ENCODE measurements around the gene SNRNP25.

The SNRNP25 gene

DNA sequence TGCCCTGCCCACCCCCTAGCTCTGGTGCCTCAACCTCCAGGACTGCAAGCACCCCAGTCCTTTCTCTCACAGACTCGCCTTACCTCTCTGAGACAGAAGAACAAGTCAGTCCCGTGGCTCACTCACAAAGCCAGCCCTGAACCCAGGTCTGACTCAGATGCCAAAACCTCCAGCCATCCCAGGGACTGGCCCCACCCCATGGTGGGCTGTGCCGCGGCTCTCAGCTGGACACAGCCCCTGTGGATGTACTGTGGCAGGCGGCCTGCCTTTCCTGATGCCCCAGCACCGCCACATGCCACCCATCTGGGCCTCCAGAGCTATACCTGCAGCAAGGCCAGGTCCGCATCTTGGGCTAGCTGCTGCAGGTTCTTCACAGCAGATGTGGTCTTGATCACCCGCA is 44.2 kb downstream of the SNRNP25 start:
- H3K4me3 ChIP-seq (ENCODE audit: low read depth, low read length) = no peak overlapping the region
- TF ChIP-seq, protein P1, sequence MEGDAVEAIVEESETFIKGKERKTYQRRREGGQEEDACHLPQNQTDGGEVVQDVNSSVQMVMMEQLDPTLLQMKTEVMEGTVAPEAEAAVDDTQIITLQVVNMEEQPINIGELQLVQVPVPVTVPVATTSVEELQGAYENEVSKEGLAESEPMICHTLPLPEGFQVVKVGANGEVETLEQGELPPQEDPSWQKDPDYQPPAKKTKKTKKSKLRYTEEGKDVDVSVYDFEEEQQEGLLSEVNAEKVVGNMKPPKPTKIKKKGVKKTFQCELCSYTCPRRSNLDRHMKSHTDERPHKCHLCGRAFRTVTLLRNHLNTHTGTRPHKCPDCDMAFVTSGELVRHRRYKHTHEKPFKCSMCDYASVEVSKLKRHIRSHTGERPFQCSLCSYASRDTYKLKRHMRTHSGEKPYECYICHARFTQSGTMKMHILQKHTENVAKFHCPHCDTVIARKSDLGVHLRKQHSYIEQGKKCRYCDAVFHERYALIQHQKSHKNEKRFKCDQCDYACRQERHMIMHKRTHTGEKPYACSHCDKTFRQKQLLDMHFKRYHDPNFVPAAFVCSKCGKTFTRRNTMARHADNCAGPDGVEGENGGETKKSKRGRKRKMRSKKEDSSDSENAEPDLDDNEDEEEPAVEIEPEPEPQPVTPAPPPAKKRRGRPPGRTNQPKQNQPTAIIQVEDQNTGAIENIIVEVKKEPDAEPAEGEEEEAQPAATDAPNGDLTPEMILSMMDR (IDR thresholded peaks at IDR 0.05; ENCODE audit: insufficient read depth, low read length, missing control alignments) = no peak
- POLR2A ChIA-PET = no interaction called here
- no peak for DNase-seq (ENCODE audit: low read depth, low spot score)
- CTCF ChIA-PET = interaction anchor here (0.9 to 19.2 kb wide), 17 partner anchors 12 to 266 kb away, joined by 3 to 728 read pairs (median 6); partner anchors contain the start of genes HBQ1, MPG and RHBDF1

DNA sequence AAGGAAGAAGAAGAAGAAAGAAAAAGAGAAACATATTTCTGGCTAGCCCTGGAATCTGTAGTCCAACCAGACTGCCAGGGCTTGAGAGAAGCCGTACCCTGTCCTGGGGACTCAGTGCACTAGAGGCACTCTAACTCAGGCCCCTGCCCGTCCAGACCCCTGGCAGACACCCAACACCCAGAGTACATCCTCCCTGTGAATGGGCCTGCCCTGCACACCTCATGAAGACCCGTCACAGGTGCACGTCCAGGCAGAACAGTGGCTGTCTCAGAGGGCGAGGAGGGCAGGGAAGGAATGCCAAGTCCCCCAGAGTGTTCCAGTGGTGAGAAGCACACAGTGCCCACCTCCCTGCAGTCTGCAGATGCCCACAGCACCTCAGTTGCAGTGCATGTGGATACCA is 47.4 kb downstream of the SNRNP25 start:
- TF ChIP-seq, protein P1 (IDR thresholded peaks at IDR 0.05; ENCODE audit: insufficient read depth, low read length, missing control alignments) = no peak
- DNase-seq (ENCODE audit: low read depth, low spot score) = no peak
- no peak overlapping the region for H3K4me3 ChIP-seq (ENCODE audit: low read depth, low read length)
- POLR2A ChIA-PET = no interaction called here
- CTCF ChIA-PET = interaction anchor here (1.9 kb wide), 1 partner anchor 35 kb away, joined by 10 read pairs; no protein-coding TSS in a partner anchor

DNA sequence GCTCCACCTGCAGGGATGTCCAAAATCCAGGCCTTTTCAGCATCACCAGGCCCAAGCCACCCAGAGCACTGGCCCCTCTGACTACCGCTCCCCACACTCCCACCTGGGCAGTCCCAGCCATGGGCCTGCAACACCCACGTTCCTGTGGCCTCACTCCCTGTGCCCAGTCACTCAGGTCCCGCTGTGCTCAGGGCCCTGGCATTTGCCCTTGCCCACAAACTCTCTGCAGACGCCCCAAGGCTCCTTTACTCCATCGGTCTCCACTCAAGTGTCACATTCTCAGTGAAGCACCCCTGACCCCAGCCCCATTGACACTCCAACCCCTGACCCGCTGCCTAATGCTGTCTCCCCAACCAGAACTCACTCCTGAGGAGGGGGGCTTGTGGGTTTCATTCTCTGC is 48.0 kb downstream of the SNRNP25 start:
- CTCF ChIA-PET = interaction anchor here (1.0 to 1.9 kb wide), 2 partner anchors 36 to 80 kb away, joined by 6 to 10 read pairs; no protein-coding TSS in a partner anchor
- no peak overlapping the region for H3K4me3 ChIP-seq (ENCODE audit: low read depth, low read length)
- TF ChIP-seq, protein P1 (IDR thresholded peaks at IDR 0.05; ENCODE audit: insufficient read depth, low read length, missing control alignments) = no peak
- POLR2A ChIA-PET = no interaction called here
- no peak for DNase-seq (ENCODE audit: low read depth, low spot score)

DNA sequence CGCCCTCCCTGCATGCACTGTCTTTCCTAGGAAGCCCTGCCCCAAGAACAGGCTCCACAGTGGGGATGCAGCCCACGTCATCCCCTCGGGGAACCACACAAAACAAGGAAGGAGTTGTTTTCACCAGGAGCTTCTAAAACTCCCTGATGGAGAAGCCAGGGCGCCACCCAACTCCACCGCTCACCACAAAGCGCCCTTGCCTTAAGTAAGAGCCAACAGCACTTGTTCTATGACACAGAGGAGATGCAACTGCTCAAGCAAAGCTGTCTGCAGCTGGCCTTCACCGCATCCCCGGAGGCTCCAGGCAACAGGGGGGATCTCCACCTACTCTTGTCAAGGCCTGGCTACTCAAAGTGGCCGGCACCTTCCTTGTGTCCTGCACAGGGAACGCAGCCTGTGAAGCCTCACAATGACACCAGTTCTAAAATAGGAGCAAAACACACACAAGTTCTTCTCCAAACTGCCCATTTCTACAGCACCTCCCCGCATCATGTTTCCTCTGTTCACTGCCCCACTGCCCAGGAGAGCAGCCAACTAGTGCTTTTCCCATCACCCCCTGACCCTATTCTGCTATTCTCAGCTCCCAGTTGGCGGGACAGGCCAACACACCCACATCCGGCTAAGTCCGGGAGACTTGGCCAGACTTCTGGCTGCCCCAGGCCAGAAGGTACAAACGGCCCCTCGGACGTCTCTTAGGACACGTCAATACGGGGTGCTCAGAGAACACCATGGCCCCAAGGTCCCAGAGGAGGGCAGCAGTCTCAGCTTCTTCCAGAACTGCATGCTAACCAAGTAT is 48.6 kb downstream of the SNRNP25 start:
- ChIA-PET POLR2A (no interaction called here), CTCF (interaction anchor here (0.7 to 8.9 kb wide), 7 partner anchors 8 to 80 kb away, joined by 3 to 120 read pairs (median 6); partner anchors contain the start of gene HBQ1)
- DNase-seq (ENCODE audit: low read depth, low spot score) = no peak
- TF ChIP-seq, protein P1 (IDR thresholded peaks at IDR 0.05; ENCODE audit: insufficient read depth, low read length, missing control alignments) = no peak
- no peak overlapping the region for H3K4me3 ChIP-seq (ENCODE audit: low read depth, low read length)

DNA sequence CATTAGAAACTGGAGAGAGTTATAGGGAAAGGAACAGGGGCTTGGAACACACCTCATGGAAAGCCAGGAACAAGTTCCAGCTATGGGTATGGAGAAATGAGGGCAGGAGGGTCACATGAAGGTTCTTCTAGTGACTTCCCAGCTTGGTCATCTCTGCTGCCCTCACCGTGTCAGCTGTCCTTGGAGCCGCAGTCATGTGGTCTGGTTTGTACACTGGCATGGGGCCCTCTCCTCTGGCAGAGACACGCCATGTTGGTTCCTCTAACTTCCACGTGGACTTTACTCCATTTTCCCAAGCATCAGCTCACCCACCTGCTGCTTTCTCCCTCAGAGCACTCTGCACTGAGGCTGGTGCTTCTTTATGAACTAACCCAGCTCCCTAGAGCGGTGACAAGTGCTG is 50.7 kb downstream of the SNRNP25 start:
- DNase-seq (ENCODE audit: low read depth, low spot score) = no peak
- POLR2A ChIA-PET = no interaction called here
- no peak overlapping the region for H3K4me3 ChIP-seq (ENCODE audit: low read depth, low read length)
- CTCF ChIA-PET = interaction anchor here (1.0 to 8.9 kb wide), 10 partner anchors 15 to 257 kb away, joined by 3 to 126 read pairs (median 6); partner anchors contain the start of genes HBM and HBQ1
- TF ChIP-seq, protein P1 (IDR thresholded peaks at IDR 0.05; ENCODE audit: insufficient read depth, low read length, missing control alignments) = no peak

DNA sequence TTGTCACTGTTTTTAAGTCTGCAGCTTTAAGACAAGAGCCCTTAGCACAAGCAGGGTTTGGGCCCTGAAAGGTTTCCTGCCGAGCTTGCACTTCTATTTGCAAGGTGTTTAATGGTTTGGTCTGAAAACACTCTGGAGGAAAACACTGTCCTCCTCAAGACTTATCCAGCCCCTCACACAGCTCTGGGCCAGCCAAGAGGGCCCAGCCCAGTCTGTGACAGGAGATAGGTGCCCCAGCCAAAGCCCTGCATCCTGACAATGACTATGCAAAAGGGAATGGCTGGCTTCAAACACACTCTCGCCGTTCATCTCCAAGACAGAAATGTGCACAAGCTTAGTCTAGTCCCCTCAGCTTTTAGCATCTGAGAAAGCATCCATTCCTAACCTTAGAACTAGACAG is 51.3 kb downstream of the SNRNP25 start:
- TF ChIP-seq, protein P1 (IDR thresholded peaks at IDR 0.05; ENCODE audit: insufficient read depth, low read length, missing control alignments) = no peak
- ChIA-PET POLR2A (no interaction called here), CTCF (interaction anchor here (1.0 to 8.9 kb wide), 9 partner anchors 14 to 257 kb away, joined by 3 to 126 read pairs (median 7); partner anchors contain the start of genes HBM and HBQ1)
- no peak for DNase-seq (ENCODE audit: low read depth, low spot score)
- no peak overlapping the region for H3K4me3 ChIP-seq (ENCODE audit: low read depth, low read length)
